H1 (cell line): ENCODE data around the gene MAP4K1. TPM values are rescaled to one million over a fixed set of nuclear protein-coding genes. Genes with fewer than 3 reads are reported as not detected.

Experiments used
- CTCF ChIA-PET: fragments of 300-600 bp; sonication (Branson Sonifier 250); formaldehyde crosslinking; loops from one replicate; lab custom pipeline; 2021; ENCODE audit not compliant: partially characterized antibody; lab: Charles Lee
- POLR2A ChIA-PET: fragments of 300-600 bp; sonication (Branson Sonifier 250); formaldehyde crosslinking; loops from one replicate; lab custom pipeline; 2021; ENCODE audit warnings: inconsistent platforms; ENCODE audit not compliant: partially characterized antibody; lab: Charles Lee
- DNase-seq, 2 experiments: peaks; one replicate each; pipeline versions ENCODE4 v3.0.0 to v3.0.0-alpha.2; 2010 to 2022; ENCODE audit warnings: low spot score in 2 of 2, low read depth in 1 of 2, mixed read lengths in 1 of 2
- FAIRE-seq: peaks from 2 replicates; lab custom pipeline; 2011; peaks lifted over from hg19 to GRCh38; lab: Jason Lieb, UNC
- H2AFZ ChIP-seq: 2 replicates; pipeline ENCODE4 v1.8.1; 2012; ENCODE audit warnings: low read length, inconsistent platforms
- H2AK5ac ChIP-seq: 2 replicates; pipeline ENCODE4 v1.6.1; 2013; ENCODE audit warnings: low read depth, low read length
- H2BK120ac ChIP-seq: replicated peaks from 2 replicates; pipeline ENCODE3; 2013; ENCODE audit warnings: low read depth, low read length, inconsistent platforms
- H2BK12ac ChIP-seq: 2 replicates; pipeline ENCODE4 v1.6.1; 2013; ENCODE audit warnings: low read depth, low read length
- H2BK15ac ChIP-seq: 2 replicates; pipeline ENCODE4 v1.6.1; 2013; ENCODE audit warnings: low read length
- H2BK20ac ChIP-seq: 2 replicates; pipeline ENCODE4 v1.6.1; 2013; ENCODE audit warnings: low read length
- H2BK5ac ChIP-seq: 2 replicates; pipeline ENCODE4 v1.6.1; 2013; ENCODE audit warnings: low read depth, low read length
- H3K14ac ChIP-seq: 2 replicates; pipeline ENCODE4 v1.6.1; 2013; ENCODE audit warnings: inconsistent platforms; ENCODE audit not compliant: insufficient read length
- H3K18ac ChIP-seq: 2 replicates; pipeline ENCODE4 v1.6.1; 2013; ENCODE audit warnings: low read length; ENCODE audit errors: extremely low read depth
- H3K23ac ChIP-seq: 2 replicates; pipeline ENCODE4 v1.6.1; 2013; ENCODE audit warnings: inconsistent platforms; ENCODE audit not compliant: insufficient read length
- H3K23me2 ChIP-seq: 2 replicates; pipeline ENCODE4 v1.6.1; 2013; ENCODE audit warnings: low read depth, low read length
- H3K27ac ChIP-seq: 2 replicates; pipeline ENCODE4 v1.6.1; 2011; ENCODE audit warnings: low read depth, low read length, inconsistent platforms
- H3K27me3 ChIP-seq, 4 experiments: replicated peaks in 1 of 4; 1 replicate in 1 of 4; 2 replicates in 3 of 4; pipeline versions ENCODE4 v1.6.1 to v1.8.1; 2011 to 2013; ENCODE audit warnings: low read length in 3 of 4, mild to moderate bottlenecking in 3 of 4, inconsistent platforms in 2 of 4, mixed read lengths in 2 of 4, moderate library complexity in 1 of 4; ENCODE audit not compliant: control insufficient read depth in 3 of 4, insufficient read depth in 3 of 4; ENCODE audit errors: extremely low read depth in 1 of 4
- H3K36me3 ChIP-seq, 4 experiments: 2 replicates each; pipeline versions ENCODE4 v1.6.1 to v1.8.1; 2011 to 2013; ENCODE audit warnings: mild to moderate bottlenecking in 4 of 4, low read length in 3 of 4, moderate library complexity in 2 of 4, control low read depth in 1 of 4, inconsistent platforms in 1 of 4; ENCODE audit not compliant: insufficient read depth in 4 of 4, control insufficient read depth in 2 of 4
- H3K4ac ChIP-seq: replicated peaks from 2 replicates; pipeline ENCODE3; 2013; ENCODE audit warnings: low read length, low read depth, mixed read lengths, inconsistent platforms; ENCODE audit not compliant: insufficient read length
- H3K4me1 ChIP-seq, 4 experiments: replicated peaks in 1 of 4; 1 replicate in 1 of 4; 2 replicates in 3 of 4; pipeline versions ENCODE4 v1.6.1 to v1.8.1; 2011 to 2013; ENCODE audit warnings: low read length in 3 of 4, inconsistent platforms in 2 of 4, mixed read lengths in 1 of 4; ENCODE audit not compliant: insufficient read depth in 4 of 4, control insufficient read depth in 3 of 4
- H3K4me2 ChIP-seq, 2 experiments: 2 replicates each; pipeline versions ENCODE4 v1.6.1 to v1.8.1; 2011 to 2013; ENCODE audit warnings: low read depth in 2 of 2, low read length in 2 of 2, control low read depth in 1 of 2, inconsistent platforms in 1 of 2, mild to moderate bottlenecking in 1 of 2; ENCODE audit not compliant: insufficient read depth in 1 of 2
- H3K4me3 ChIP-seq, 4 experiments: fragments of 200-600, 300-600 bp in 1 of 4; sonication (generic), shearing (Covaris generic), sonication (Bioruptor Twin) in 1 of 4; 2 replicates each; pipeline versions ENCODE4 v1.5.1 to v1.8.1; 2011 to 2016; ENCODE audit warnings: low read length in 4 of 4, low read depth in 3 of 4, control low read depth in 2 of 4, inconsistent platforms in 2 of 4, mild to moderate bottlenecking in 2 of 4, mixed read lengths in 1 of 4, moderate library complexity in 1 of 4; ENCODE audit not compliant: insufficient read depth in 2 of 4; ENCODE audit errors: extremely low read depth in 1 of 4
- H3K56ac ChIP-seq: replicated peaks from 2 replicates; pipeline ENCODE3; 2013; ENCODE audit warnings: low read depth, mild to moderate bottlenecking, mixed read lengths, low read length, inconsistent platforms; ENCODE audit not compliant: insufficient read length
- H3K79me1 ChIP-seq: 2 replicates; pipeline ENCODE4 v1.6.1; 2013; ENCODE audit warnings: low read depth, low read length, control low read depth
- H3K79me2 ChIP-seq, 2 experiments: 2 replicates each; pipeline versions ENCODE4 v1.6.1 to v1.8.1; 2012 to 2013; ENCODE audit warnings: low read length in 2 of 2, mild to moderate bottlenecking in 2 of 2, inconsistent platforms in 1 of 2; ENCODE audit not compliant: insufficient read depth in 2 of 2, control insufficient read depth in 1 of 2
- H3K9ac ChIP-seq, 4 experiments: replicated peaks in 1 of 4; 1 replicate in 1 of 4; 2 replicates in 3 of 4; pipeline versions ENCODE4 v1.6.1 to v1.8.1; 2011 to 2013; ENCODE audit warnings: low read depth in 3 of 4, low read length in 3 of 4, control low read depth in 2 of 4, mild to moderate bottlenecking in 2 of 4, moderate library complexity in 2 of 4, inconsistent platforms in 1 of 4; ENCODE audit errors: extremely low read depth in 1 of 4
- H3K9me3 ChIP-seq, 2 experiments: 2 replicates each; pipeline versions ENCODE4 v1.6.1 to v1.8.1; 2012 to 2013; ENCODE audit warnings: mild to moderate bottlenecking in 2 of 2, moderate library complexity in 2 of 2, control low read depth in 1 of 2, inconsistent platforms in 1 of 2, low read depth in 1 of 2, low read length in 1 of 2, mixed read lengths in 1 of 2; ENCODE audit not compliant: insufficient read depth in 2 of 2
- H4K20me1 ChIP-seq, 2 experiments: replicated peaks in 1 of 2; 2 replicates each; pipeline versions ENCODE3 to v1.8.1; 2011 to 2013; ENCODE audit warnings: inconsistent platforms in 2 of 2, low read length in 2 of 2, mild to moderate bottlenecking in 1 of 2; ENCODE audit not compliant: insufficient read depth in 2 of 2, control insufficient read depth in 1 of 2
- H4K5ac ChIP-seq: 2 replicates; pipeline ENCODE4 v1.6.1; 2013; ENCODE audit warnings: low read length, low read depth, mixed read lengths, inconsistent platforms; ENCODE audit not compliant: insufficient read length
- H4K8ac ChIP-seq: 2 replicates; pipeline ENCODE4 v1.8.0; 2013; ENCODE audit warnings: mild to moderate bottlenecking, moderate library complexity, low read length, inconsistent platforms; ENCODE audit not compliant: insufficient read depth; ENCODE audit errors: extremely low read depth
- H4K91ac ChIP-seq: replicated peaks from 2 replicates; pipeline ENCODE3; 2013; ENCODE audit warnings: low read length, mixed read lengths, inconsistent platforms; ENCODE audit not compliant: insufficient read length
- GABPA ChIP-seq: IDR thresholded peaks from 2 replicates; pipeline ENCODE4 v1.6.1; 2011; ENCODE audit warnings: mild to moderate bottlenecking, low read length, moderate library complexity, borderline replicate concordance; ENCODE audit not compliant: insufficient read depth
- HDAC6 ChIP-seq: IDR thresholded peaks from one replicate; pipeline ENCODE4 v1.7.1; 2012; ENCODE audit warnings: low read depth, mild to moderate bottlenecking, inconsistent platforms, low read length, moderate library complexity
- KDM1A ChIP-seq: fragments of 200-600, 300-600 bp; sonication (generic); IDR thresholded peaks from 2 replicates; pipeline ENCODE4 v1.7.1; 2016; ENCODE audit warnings: mild to moderate bottlenecking, low read length, borderline replicate concordance
- POLR2AphosphoS5 ChIP-seq: IDR thresholded peaks from 2 replicates; pipeline ENCODE4 v1.6.1; 2011; ENCODE audit warnings: low read depth, low read length
- SAP30 ChIP-seq: fragments of 300-600 bp; sonication (generic); IDR thresholded peaks from 2 replicates; pipeline ENCODE4 v1.7.1; 2012; ENCODE audit warnings: low read length, moderate library complexity, mild to moderate bottlenecking, inconsistent platforms; ENCODE audit not compliant: insufficient read depth, insufficient replicate concordance
- ZNF274 ChIP-seq: IDR thresholded peaks from 2 replicates; pipeline ENCODE4 v1.7.0; 2012; ENCODE audit warnings: low read length, borderline replicate concordance; ENCODE audit errors: extremely low read depth
- WGBS, 2 experiments: shearing (Covaris generic) in 1 of 2; methylation state at CpG; one replicate each; pipeline versions ENCODE4 v1.1.6 to v1.1.7; 2013 to 2015; ENCODE audit warnings: low lambda C conversion rate in 2 of 2, mixed read lengths in 2 of 2, inconsistent platforms in 1 of 2, low coverage in 1 of 2, missing lambda C conversion rate in 1 of 2; ENCODE audit not compliant: insufficient replicate concordance in 2 of 2, insufficient coverage in 1 of 2, insufficient read length in 1 of 2; ENCODE audit errors: extremely low coverage in 1 of 2, missing lambda C conversion rate in 1 of 2; 5-methylcytosine and 5-hydroxymethylcytosine counted together
- polyA plus RNA-seq, 7 experiments: library from polyadenylated mRNA; depleted of rRNA in 3 of 7; stranded (reverse) in 5 of 7; unstranded in 2 of 7; fragments of >200 nt in 5 of 7; fragments of 200-250 nt in 2 of 7; gene quantifications; 1 replicate in 5 of 7; 2 replicates in 1 of 7; 4 replicates in 1 of 7; pipeline versions ENCODE4 v1.2.1 to v1.2.3, GENCODE V29; 2011 to 2013; ENCODE audit warnings: missing spikeins in 2 of 7, mixed read lengths in 2 of 7
- total RNA-seq: library from RNA; stranded (reverse); fragmentation: NEBNext Ultra II Directional; extraction: Animal tissue kit (Norgen Biotek cat#: 25700); gene quantifications from 2 replicates; pipeline ENCODE4 v1.2.1, GENCODE V29; 2021

The MAP4K1 gene
- total and polyA plus RNA-seq, 2 of the 8 experiments (the other 6 are each of a cell fraction or from before 2014, with no cell fraction given), result 9.0 to 10.4 TPM

GRCh38 chr19:38615007-38615581, 2.7 kb downstream of the MAP4K1 start:
- H2BK120ac ChIP-seq, result no peak overlapping the region
- H3K18ac ChIP-seq, result no peak overlapping the region
- H4K8ac ChIP-seq, result no peak overlapping the region
- FAIRE-seq (no peak), DNase-seq (no peak)
- no peak overlapping the region for H2BK12ac ChIP-seq
- peaks cover 0 to 11% of the 10 kb centered on the region in 2 experiments; a peak in 2 of 4 replicates for H3K79me2 ChIP-seq
- ChIA-PET POLR2A (interaction anchor here (0.5 to 1.0 kb wide), 4 partner anchors 9 to 130 kb away, joined by 3 to 7 read pairs (median 3); no protein-coding TSS in a partner anchor), CTCF (interaction anchor here (0.9 to 1.7 kb wide), 3 partner anchors 20 to 26 kb away, joined by 3 to 4 read pairs (median 3); no protein-coding TSS in a partner anchor)
- H3K56ac ChIP-seq, result no peak overlapping the region
- H2AK5ac ChIP-seq, result no peak overlapping the region
- H4K91ac ChIP-seq, result no peak overlapping the region
- no peaks in the 10 kb centered on the region for H3K27me3 ChIP-seq
- 88% methylated on average over 6 of the region's 7 CpGs; no CpG with 5 or more reads in 1 of the 2 experiments for WGBS, 2 experiments
- H3K4me2 ChIP-seq, result no peak overlapping the region
- no peak overlapping the region; a peak in 1 of 7 replicates for H3K9ac ChIP-seq
- H3K79me1 ChIP-seq, result 0 out of 2 replicates have a peak, but pooled peaks cover 2% of the 10 kb centered on the region
- H2AFZ ChIP-seq, result 0 out of 2 replicates have a peak overlapping the region, but pooled peaks have one; percentile 61
- peaks cover 2% of the 10 kb centered on the region for H3K23me2 ChIP-seq
- H4K20me1 ChIP-seq, result peaks cover 0 to 2% of the 10 kb centered on the region in 2 experiments
- H4K5ac ChIP-seq, result no peak overlapping the region
- peaks cover 4 to 14% (median 11%) of the 10 kb centered on the region in 4 experiments for H3K4me1 ChIP-seq
- H2BK20ac ChIP-seq, result no peak overlapping the region
- no peak overlapping the region for H2BK5ac ChIP-seq
- H2BK15ac ChIP-seq, result no peak overlapping the region
- no peak overlapping the region for H3K23ac ChIP-seq
- H3K36me3 ChIP-seq, result no peaks in the 10 kb centered on the region; a peak in 1 of 8 replicates
- H3K27ac ChIP-seq, result no peak overlapping the region
- no peak overlapping the region for H3K4ac ChIP-seq
- H3K9me3 ChIP-seq, result no peaks in the 10 kb centered on the region
- H3K14ac ChIP-seq, result no peak overlapping the region
- no peak overlapping the region for H3K4me3 ChIP-seq
- TF ChIP-seq HDAC6 (no peak), GABPA (no peak), KDM1A (no peak), POLR2AphosphoS5 (no peak), ZNF274 (no peak), SAP30 (no peak)
